WERI-Rb-1 (cell line): ENCODE results near the gene RGL1.

ENCODE experiments used
- DNase-seq: peaks from one replicate; pipeline ENCODE4 v3.0.0-alpha.2; 2020
- H3K27ac ChIP-seq: fragments of 250-450 bp; sonication (Bioruptor Pico); 2 replicates; pipeline ENCODE4 v1.5.1; 2020; ENCODE audit warnings: mild to moderate bottlenecking, moderate library complexity
- H3K27me3 ChIP-seq: fragments of 250-450 bp; sonication (Bioruptor Pico); 2 replicates; pipeline ENCODE4 v1.5.1; 2021; ENCODE audit warnings: mild to moderate bottlenecking, low read depth, moderate library complexity; ENCODE audit not compliant: insufficient read depth, severe bottlenecking
- H3K36me3 ChIP-seq: fragments of 250-450 bp; sonication (Bioruptor Pico); 2 replicates; pipeline ENCODE4 v1.5.1; 2020; ENCODE audit warnings: mild to moderate bottlenecking, moderate library complexity
- H3K4me3 ChIP-seq: 2 replicates; pipeline ENCODE4 v1.5.1; 2011; ENCODE audit warnings: low read depth, mild to moderate bottlenecking, control low read depth, low read length
- H3K9me3 ChIP-seq: fragments of 250-450 bp; sonication (Bioruptor Pico); 2 replicates; pipeline ENCODE4 v1.5.1; 2021; ENCODE audit warnings: mild to moderate bottlenecking, moderate library complexity; ENCODE audit not compliant: severe bottlenecking
- CTCF ChIP-seq: IDR thresholded peaks from 2 replicates; pipeline ENCODE4 v1.5.1; 2011; ENCODE audit warnings: low read depth, mild to moderate bottlenecking, control low read depth, inconsistent platforms, low read length

RGL1 gene

GRCh38 chr1:183885142-183885735 is 80.3 kb downstream of the RGL1 start:
- Histone ChIP-seq H3K4me3 (no peak overlapping the region), H3K27me3 (no peaks in the 10 kb centered on the region), H3K36me3 (no peaks in the 10 kb centered on the region; the same call in 1 of the 2 replicates), H3K27ac (no peak overlapping the region), H3K9me3 (no peaks in the 10 kb centered on the region)
- no peak for TF ChIP-seq CTCF
- DNase-seq: no peak

GRCh38 chr1:183886083-183886828 is 81.3 kb downstream of the RGL1 start:
- DNase-seq: no peak
- no peak overlapping the region for H3K27ac ChIP-seq
- no peaks in the 10 kb centered on the region for H3K27me3 ChIP-seq
- H3K36me3 ChIP-seq: no peaks in the 10 kb centered on the region; the same call in 1 of the 2 replicates
- H3K9me3 ChIP-seq: no peaks in the 10 kb centered on the region
- TF ChIP-seq CTCF: no peak
- no peak overlapping the region for H3K4me3 ChIP-seq

- Histone ChIP-seq H3K9me3 (no peaks in the 10 kb centered on the region), H3K4me3 (no peak overlapping the region), H3K27ac (no peak overlapping the region), H3K36me3 (no peaks in the 10 kb centered on the region; the same call in 1 of the 2 replicates), H3K27me3 (no peaks in the 10 kb centered on the region)
- no peak for DNase-seq
- TF ChIP-seq CTCF: no peak
Measured at GRCh38 chr1:183886853-183887252, 81.9 kb downstream of the RGL1 start.

- Histone ChIP-seq H3K36me3 (no peaks in the 10 kb centered on the region; the same call in 1 of the 2 replicates), H3K27me3 (no peaks in the 10 kb centered on the region), H3K27ac (no peak overlapping the region), H3K9me3 (no peaks in the 10 kb centered on the region), H3K4me3 (no peak overlapping the region)
- TF ChIP-seq CTCF: no peak
- no peak for DNase-seq
Measured at GRCh38 chr1:183887826-183888819, 83.2 kb downstream of the RGL1 start.

- H3K4me3 ChIP-seq: no peak overlapping the region
- no peak overlapping the region for H3K27ac ChIP-seq
- no peaks in the 10 kb centered on the region for H3K27me3 ChIP-seq
- H3K36me3 ChIP-seq: no peaks in the 10 kb centered on the region; the same call in 1 of the 2 replicates
- DNase-seq: no peak
- H3K9me3 ChIP-seq: no peaks in the 10 kb centered on the region
- TF ChIP-seq CTCF: no peak
Measured at GRCh38 chr1:183889095-183889494, 84.2 kb downstream of the RGL1 start.
